GM12873 (cell line): ENCODE results near the gene SPP2.

Experiments used
- TF ChIP-seq, protein P1 (sequence below): IDR thresholded peaks from 2 replicates; pipeline ENCODE4 v1.5.1; 2012; ENCODE audit warnings: low read depth, mild to moderate bottlenecking, moderate library complexity, low read length, control low read depth; ENCODE audit not compliant: insufficient read depth; ENCODE audit errors: missing control alignments

SPP2 gene

DNA sequence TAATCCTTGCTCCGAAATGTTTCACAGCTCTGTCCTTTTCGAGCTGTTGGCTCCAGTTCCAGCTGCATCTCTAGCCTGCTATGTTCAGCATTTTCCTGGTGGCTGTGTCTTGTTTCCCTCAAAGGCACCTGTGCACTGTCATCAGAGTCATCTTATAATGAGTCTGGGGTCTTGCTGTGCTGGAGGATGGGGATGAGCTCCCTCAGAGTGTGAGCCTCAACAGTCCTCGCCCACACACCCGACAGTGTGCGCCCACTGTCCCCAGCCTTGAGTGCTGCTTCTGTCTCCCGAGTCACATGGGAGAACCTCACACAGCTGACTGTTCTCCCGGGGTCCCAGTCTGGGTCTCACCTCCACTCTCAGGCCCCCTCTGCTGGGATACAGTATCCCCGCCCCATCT is 25.4 kb downstream of the SPP2 start:
- TF ChIP-seq, protein P1, sequence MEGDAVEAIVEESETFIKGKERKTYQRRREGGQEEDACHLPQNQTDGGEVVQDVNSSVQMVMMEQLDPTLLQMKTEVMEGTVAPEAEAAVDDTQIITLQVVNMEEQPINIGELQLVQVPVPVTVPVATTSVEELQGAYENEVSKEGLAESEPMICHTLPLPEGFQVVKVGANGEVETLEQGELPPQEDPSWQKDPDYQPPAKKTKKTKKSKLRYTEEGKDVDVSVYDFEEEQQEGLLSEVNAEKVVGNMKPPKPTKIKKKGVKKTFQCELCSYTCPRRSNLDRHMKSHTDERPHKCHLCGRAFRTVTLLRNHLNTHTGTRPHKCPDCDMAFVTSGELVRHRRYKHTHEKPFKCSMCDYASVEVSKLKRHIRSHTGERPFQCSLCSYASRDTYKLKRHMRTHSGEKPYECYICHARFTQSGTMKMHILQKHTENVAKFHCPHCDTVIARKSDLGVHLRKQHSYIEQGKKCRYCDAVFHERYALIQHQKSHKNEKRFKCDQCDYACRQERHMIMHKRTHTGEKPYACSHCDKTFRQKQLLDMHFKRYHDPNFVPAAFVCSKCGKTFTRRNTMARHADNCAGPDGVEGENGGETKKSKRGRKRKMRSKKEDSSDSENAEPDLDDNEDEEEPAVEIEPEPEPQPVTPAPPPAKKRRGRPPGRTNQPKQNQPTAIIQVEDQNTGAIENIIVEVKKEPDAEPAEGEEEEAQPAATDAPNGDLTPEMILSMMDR = no peak

DNA sequence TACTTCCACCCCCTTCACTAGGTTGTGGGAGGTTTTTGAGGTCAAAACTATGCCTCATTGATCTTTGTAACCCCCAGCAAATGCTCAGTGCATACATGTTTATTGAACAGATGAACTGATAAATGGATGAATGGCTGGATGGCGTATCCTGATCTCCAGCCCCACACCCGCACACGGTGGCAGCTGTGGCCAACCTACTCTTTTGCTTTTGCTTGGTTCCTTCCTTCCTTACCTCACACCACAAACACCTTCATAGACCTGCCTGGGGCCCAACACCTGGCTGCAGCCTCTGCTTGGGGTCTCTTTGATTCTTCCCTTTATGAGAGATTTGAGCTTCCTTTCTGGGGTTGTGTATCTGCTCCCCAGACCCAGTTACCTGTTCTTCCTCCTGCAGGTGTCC is 25.9 kb downstream of the SPP2 start:
- TF ChIP-seq, protein P1 = no peak

DNA sequence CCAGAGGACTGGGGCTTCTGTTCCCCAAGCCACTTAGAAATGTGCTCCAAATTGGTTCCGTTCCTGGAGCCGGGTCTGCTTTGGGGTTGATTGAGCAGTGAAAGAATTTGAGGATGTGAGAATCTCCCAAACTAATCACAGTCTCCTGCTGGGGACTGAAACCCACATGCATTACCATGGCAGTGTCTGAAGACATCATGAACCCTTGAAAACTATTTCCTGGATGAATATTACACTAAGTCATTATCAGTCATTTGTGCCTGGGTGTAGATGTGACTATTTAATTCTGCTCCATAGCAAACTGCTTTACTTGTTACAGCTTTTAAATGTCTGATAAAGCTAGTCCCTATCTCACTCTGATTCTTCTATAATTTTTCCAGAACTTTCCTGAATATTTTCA is 27.6 kb downstream of the SPP2 start:
- TF ChIP-seq, protein P1 = no peak

DNA sequence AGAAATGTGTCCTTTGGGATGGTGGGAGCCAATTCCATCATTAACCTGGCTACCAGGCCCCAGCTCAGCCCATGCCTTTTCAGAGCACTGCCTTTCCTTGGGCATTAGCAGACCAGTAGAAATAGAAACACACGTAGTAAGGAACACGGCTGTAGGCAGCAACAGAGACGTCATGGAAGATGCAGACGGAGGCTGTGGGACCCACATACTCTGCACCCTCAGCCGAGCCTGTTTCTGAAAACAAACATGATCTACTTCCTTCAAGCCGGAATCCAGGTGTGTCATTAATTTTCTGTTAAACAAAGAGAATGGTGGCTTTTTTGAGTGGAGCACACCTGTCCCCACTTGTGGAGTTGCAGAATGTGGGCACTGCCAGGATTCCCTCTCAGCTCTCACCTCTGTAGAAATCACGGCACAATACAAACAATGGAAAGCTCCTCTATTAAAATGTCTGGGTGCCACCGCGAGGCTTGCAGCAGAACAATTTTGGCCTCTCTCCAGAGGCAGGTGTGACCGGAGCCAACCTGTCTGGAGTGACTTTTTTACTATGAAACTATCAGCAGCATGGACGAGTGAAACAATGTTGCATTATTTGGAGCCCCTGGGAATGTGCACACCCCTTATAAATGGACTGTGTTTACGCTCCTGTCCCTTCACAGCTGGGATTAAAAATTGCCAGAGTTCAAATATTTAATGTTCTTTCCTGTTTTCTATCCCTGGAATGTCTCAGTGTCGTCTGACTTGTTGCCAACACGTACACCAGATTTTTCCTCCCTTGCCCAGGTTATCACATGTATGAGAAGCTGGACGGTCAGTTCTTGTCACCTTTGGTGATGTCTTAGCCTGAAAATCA is 31.7 kb downstream of the SPP2 start:
- TF ChIP-seq, protein P1 = no peak

DNA sequence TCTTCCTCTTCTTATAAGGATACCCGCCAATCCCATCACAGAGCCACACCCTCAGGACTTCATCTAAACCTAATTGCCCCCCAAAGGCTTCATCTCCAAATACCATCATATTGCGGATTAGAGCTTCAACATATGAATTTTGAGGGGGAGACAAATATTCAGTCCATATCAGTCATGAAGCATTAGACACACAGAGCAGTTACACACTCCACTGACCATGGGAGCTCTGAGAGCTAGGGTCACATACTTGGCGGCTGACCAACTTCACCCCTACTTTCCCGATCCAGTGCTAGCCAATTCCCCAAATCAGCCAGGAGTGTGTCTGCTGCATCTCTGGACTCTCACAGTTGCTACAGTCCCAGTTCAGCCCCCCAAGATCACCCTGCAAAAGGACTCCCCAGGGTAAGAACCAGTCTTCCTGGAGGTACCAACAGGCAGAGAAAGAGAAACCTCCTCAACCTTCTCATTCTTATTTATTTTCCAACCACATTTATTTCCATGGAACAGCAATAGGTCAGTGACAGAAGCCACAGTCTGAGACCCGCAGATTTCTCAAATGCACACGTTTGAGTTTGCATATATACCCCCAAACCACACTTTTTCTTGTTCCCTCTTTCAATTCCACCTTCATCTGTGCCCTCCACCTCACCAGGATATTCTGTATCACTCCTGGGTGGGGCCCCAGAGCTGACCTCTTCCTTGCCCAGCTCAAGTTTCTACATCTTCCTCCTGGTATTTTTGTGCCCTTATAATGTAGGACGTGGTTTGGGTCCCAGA is 33.3 kb downstream of the SPP2 start:
- TF ChIP-seq, protein P1 = no peak

DNA sequence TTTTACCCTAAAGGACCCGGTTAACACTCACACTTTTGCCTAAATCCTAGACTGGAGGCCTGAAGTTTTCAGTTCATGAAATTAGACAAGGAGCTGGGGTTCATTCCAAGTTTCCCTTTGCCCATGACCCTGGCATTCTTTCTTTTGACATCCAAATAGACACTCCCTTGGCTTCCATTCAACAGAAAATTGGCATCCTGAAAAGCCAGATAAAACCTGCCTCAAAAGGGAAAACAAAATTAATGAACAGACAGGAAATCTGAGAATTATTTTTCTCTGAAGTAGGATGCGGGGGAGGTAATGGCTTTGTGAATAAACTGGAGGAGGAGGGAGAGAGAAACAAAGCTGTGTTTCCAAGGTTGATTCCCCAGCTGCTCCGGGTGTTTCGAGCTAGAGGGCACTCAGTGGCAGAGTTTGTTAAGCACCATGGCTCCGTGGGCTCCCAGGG is 41.0 kb downstream of the SPP2 start:
- TF ChIP-seq, protein P1 = no peak

DNA sequence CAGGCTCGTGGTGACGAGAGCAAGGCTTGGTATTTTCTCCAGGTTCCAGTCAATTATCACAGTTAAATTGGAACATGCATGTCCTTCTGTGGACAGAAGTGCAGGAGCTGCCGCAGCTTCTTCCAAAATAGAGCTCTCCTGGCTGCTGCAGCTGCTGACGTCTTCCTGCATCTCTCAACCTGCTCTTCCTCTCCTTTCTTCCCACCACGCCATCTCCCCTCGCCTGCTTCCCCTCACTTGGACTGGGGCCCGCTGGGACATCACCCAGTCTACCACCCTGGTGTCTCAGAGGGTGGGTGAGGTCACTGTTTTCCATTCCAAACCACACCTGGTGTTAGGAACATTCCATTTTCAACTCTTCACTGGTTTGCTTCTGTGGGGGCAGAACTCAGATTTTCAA is 41.4 kb downstream of the SPP2 start:
- TF ChIP-seq, protein P1 = no peak
